ENCODE measurements around the gene SLC17A8.

DNA sequence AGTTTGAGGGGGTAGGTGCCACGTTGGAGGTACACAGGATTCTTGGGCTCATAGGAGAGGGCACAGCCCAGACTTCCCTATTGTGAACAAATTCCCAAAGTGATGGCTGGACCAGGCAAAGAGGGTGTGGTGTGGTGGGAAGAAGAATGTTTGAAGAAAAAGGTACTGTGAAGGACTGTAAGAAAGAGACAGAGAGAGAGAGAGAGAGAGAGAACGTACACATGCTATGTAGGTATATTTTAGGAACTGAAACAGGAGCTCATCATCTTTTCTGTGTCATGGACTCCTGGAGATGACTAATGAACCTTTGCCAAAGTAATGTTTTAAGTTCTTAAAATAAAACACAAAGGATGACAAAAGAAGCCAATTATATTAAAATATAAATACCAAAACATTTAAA is 24.5 kb downstream of the SLC17A8 start:
- TF ChIP-seq POLR2AphosphoS5 (IDR thresholded peaks at IDR 0.05; ENCODE audit: insufficient read depth, low read depth, low read length) (no peak), POLR2A (IDR thresholded peaks at IDR 0.05; ENCODE audit: low read depth, low read length) (no peak)

Data from endothelial cell of umbilical vein (primary cell).